ENCODE measurements around the gene KIF2C. TPM values are rescaled to one million over a fixed set of nuclear protein-coding genes. Genes with fewer than 3 reads are reported as not detected.

The KIF2C gene
- total and polyA plus RNA-seq, 9 of the 15 experiments (the other 6 are each of a cell fraction or from before 2014, with no cell fraction given): 84.9 to 226 (median 169) TPM

GRCh38 chr1:44730741-44731512, 8.7 kb upstream of the KIF2C start, which contains the start of gene RNU5D-1 (continued):
- TF ChIP-seq, protein P1, sequence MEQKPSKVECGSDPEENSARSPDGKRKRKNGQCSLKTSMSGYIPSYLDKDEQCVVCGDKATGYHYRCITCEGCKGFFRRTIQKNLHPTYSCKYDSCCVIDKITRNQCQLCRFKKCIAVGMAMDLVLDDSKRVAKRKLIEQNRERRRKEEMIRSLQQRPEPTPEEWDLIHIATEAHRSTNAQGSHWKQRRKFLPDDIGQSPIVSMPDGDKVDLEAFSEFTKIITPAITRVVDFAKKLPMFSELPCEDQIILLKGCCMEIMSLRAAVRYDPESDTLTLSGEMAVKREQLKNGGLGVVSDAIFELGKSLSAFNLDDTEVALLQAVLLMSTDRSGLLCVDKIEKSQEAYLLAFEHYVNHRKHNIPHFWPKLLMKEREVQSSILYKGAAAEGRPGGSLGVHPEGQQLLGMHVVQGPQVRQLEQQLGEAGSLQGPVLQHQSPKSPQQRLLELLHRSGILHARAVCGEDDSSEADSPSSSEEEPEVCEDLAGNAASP (IDR thresholded peaks at IDR 0.05): no peak
- peak; percentile 70 for TF ChIP-seq CHD2 (IDR thresholded peaks at IDR 0.05; ENCODE audit: low read depth, low read length)
- peak; percentile 99 for TF ChIP-seq ZNF830 (CRISPR knock-in tag; IDR thresholded peaks at IDR 0.05)
- TF ChIP-seq, protein P2, sequence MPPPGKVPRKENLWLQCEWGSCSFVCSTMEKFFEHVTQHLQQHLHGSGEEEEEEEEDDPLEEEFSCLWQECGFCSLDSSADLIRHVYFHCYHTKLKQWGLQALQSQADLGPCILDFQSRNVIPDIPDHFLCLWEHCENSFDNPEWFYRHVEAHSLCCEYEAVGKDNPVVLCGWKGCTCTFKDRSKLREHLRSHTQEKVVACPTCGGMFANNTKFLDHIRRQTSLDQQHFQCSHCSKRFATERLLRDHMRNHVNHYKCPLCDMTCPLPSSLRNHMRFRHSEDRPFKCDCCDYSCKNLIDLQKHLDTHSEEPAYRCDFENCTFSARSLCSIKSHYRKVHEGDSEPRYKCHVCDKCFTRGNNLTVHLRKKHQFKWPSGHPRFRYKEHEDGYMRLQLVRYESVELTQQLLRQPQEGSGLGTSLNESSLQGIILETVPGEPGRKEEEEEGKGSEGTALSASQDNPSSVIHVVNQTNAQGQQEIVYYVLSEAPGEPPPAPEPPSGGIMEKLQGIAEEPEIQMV (tag; conservative IDR thresholded peaks at IDR 0.05; ENCODE audit: low read depth): peak; percentile 62; the same call in 1 of the 2 replicates
- TF ChIP-seq TAF1 (IDR thresholded peaks at IDR 0.05; ENCODE audit: control insufficient read depth, extremely low read depth, insufficient read depth, low read length, severe bottlenecking): peak; percentile 60
- TF ChIP-seq GMEB1 (CRISPR knock-in tag; IDR thresholded peaks at IDR 0.05): peak; percentile 69
- TF ChIP-seq ZBTB17 (CRISPR knock-in tag; IDR thresholded peaks at IDR 0.05): peak; percentile 95
- no peak for TF ChIP-seq RBM25 (IDR thresholded peaks at IDR 0.05; ENCODE audit: low read depth, low read length, severe bottlenecking)
- peak; percentile 89; the same call in 1 of the 2 replicates for TF ChIP-seq TCF7 (IDR thresholded peaks at IDR 0.05; ENCODE audit: borderline replicate concordance)
- no peak for TF ChIP-seq NCOA2 (IDR thresholded peaks at IDR 0.05; ENCODE audit: partially characterized antibody in 2 of 2)
- no peak; the same call in 1 of the 2 replicates for TF ChIP-seq ZNF197 (CRISPR knock-in tag; IDR thresholded peaks at IDR 0.05; ENCODE audit: low read depth)
- peak; percentile 99 for TF ChIP-seq FUS (optimal IDR thresholded peaks at IDR 0.05; ENCODE audit: low read depth, low read length)
- TF ChIP-seq ZFP36 (IDR thresholded peaks at IDR 0.05; ENCODE audit: low read depth, low read length, partially characterized antibody): no peak
- TF ChIP-seq E2F1 (CRISPR knock-in tag; IDR thresholded peaks at IDR 0.05): peak; percentile 27
- peak; percentile 97 for TF ChIP-seq DLX4 (CRISPR knock-in tag; IDR thresholded peaks at IDR 0.05)
- peak; percentile 80 for TF ChIP-seq EP300 (IDR thresholded peaks at IDR 0.05; ENCODE audit: low read length)
- TF ChIP-seq MEF2A (IDR thresholded peaks at IDR 0.05; ENCODE audit: control insufficient read depth, low read depth, low read length): peak; percentile 91
- peak; percentile 98 for TF ChIP-seq ZNF253 (CRISPR knock-in tag; conservative IDR thresholded peaks at IDR 0.05)
- peak; percentile 50; the same call in 1 of the 2 replicates for TF ChIP-seq TAL1 (IDR thresholded peaks at IDR 0.05)
- no peak for TF ChIP-seq MTF1 (CRISPR knock-in tag; IDR thresholded peaks at IDR 0.05; ENCODE audit: borderline replicate concordance)
- peak; percentile 54; the same call in 1 of the 2 replicates for TF ChIP-seq TAF7 (tag; IDR thresholded peaks at IDR 0.05)
- no peak for TF ChIP-seq RBM17 (IDR thresholded peaks at IDR 0.05; ENCODE audit: borderline replicate concordance, low read depth, low read length)

All from K562 (cell line).